Measurements from ENCODE around the gene CFDP1.

GRCh38 chr16:75258807-75259141 lies 174.5 kb downstream of the CFDP1 start:
- TF ChIP-seq ZNF274 (IDR thresholded peaks at IDR 0.05; ENCODE audit: low read depth, low read length) (no peak), SUZ12 (IDR thresholded peaks at IDR 0.05; ENCODE audit: extremely low read depth, insufficient read depth, insufficient read length) (no peak), YY1 (IDR thresholded peaks at IDR 0.05; ENCODE audit: insufficient read depth, insufficient read length) (no peak)

All from NT2/D1 (cell line).